ENCODE measurements around the gene MT1E.

The MT1E gene

DNA sequence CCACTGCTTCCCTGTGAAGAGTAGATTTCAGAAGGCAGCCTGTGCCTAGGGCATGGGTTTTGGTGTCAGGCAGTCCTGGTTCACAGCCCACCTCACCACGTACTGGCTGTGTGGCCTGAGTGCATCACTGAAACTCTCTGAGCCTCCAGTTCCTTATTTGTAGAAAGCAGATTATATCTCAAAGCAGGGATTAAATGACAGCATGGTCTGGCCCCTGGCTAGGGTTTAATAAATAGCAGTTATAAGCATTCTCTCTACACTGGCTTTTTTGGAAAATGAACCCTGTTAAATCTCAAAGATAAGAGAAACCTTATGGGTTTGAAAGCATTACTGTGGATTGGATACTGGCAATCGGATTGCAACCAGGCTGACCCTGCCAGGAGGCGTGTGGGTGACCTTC lies 4.0 kb downstream of the MT1E start:
- H3K9me3 ChIP-seq (ENCODE audit: severe bottlenecking): no peaks in the 10 kb centered on the region
- no peak overlapping the region for H3K4me3 ChIP-seq (ENCODE audit: severe bottlenecking)
- H3K27ac ChIP-seq (ENCODE audit: poor library complexity, severe bottlenecking): no peak overlapping the region
- peaks cover 11% of the 10 kb centered on the region for H3K36me3 ChIP-seq (ENCODE audit: low read depth)
- H3K4me1 ChIP-seq (ENCODE audit: insufficient read depth, poor library complexity, severe bottlenecking): peaks cover 5% of the 10 kb centered on the region
- DNase-seq (ENCODE audit: low spot score) (no peak), ATAC-seq (ENCODE audit: low read depth) (no peak)
- no peak for TF ChIP-seq CTCF (IDR thresholded peaks at IDR 0.05; ENCODE audit: poor library complexity, severe bottlenecking)
- H3K27me3 ChIP-seq (ENCODE audit: insufficient read depth, poor library complexity, severe bottlenecking): no peaks in the 10 kb centered on the region

GRCh38 chr16:56630134-56630533 lies 4.6 kb downstream of the MT1E start:
- Histone ChIP-seq H3K27me3 (ENCODE audit: insufficient read depth, poor library complexity, severe bottlenecking) (no peaks in the 10 kb centered on the region), H3K27ac (ENCODE audit: poor library complexity, severe bottlenecking) (no peak overlapping the region), H3K9me3 (ENCODE audit: severe bottlenecking) (no peaks in the 10 kb centered on the region), H3K4me1 (ENCODE audit: insufficient read depth, poor library complexity, severe bottlenecking) (peaks cover 5% of the 10 kb centered on the region), H3K36me3 (ENCODE audit: low read depth) (peaks cover 11% of the 10 kb centered on the region), H3K4me3 (ENCODE audit: severe bottlenecking) (no peak overlapping the region)
- ATAC-seq (ENCODE audit: low read depth) (no peak), DNase-seq (ENCODE audit: low spot score) (no peak)
- no peak for TF ChIP-seq CTCF (IDR thresholded peaks at IDR 0.05; ENCODE audit: poor library complexity, severe bottlenecking)

DNA sequence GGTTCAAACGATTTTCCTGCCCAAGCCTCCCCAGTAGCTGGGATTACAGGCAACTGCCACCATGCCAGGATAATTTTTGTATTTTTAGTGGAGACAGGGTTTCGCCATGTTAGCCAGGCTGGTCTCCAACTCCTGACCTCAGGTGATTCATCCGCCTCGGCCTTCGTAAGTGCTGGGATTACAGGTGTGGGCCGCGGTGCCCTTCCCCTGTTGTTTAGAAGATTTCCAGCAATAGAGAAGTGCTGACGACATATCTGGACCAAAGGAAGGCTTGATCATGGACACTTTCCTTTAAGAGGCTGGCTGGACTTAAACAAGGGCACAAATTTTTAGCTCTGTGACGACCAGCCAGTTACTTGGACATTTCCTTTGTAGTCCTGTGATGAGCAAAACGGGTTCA lies 5.6 kb downstream of the MT1E start:
- Histone ChIP-seq H3K27ac (ENCODE audit: poor library complexity, severe bottlenecking) (no peak overlapping the region), H3K27me3 (ENCODE audit: insufficient read depth, poor library complexity, severe bottlenecking) (no peaks in the 10 kb centered on the region), H3K4me3 (ENCODE audit: severe bottlenecking) (no peak overlapping the region), H3K36me3 (ENCODE audit: low read depth) (peaks cover 7% of the 10 kb centered on the region), H3K4me1 (ENCODE audit: insufficient read depth, poor library complexity, severe bottlenecking) (peaks cover 5% of the 10 kb centered on the region), H3K9me3 (ENCODE audit: severe bottlenecking) (no peaks in the 10 kb centered on the region)
- ATAC-seq (ENCODE audit: low read depth): no peak
- DNase-seq (ENCODE audit: low spot score): no peak
- no peak for TF ChIP-seq CTCF (IDR thresholded peaks at IDR 0.05; ENCODE audit: poor library complexity, severe bottlenecking)

DNA sequence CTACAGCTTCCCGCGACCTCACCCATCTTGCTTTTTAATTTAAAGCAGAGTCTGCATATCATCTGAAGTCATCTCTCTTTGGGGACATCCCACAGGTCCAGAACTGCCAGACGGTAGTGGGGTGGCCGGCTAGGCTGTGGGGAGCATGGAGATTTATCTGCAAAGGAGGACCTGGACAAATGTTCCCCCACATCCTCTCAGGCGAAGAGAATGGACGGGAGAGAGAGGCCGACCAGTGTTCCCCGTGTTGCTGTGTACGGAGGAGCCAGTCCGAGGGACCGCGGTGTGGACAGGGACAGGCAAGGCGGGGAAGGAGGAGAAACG lies 6.2 kb downstream of the MT1E start:
- ATAC-seq (ENCODE audit: low read depth): no peak
- DNase-seq (ENCODE audit: low spot score): no peak
- Histone ChIP-seq H3K9me3 (ENCODE audit: severe bottlenecking) (no peaks in the 10 kb centered on the region), H3K27me3 (ENCODE audit: insufficient read depth, poor library complexity, severe bottlenecking) (no peaks in the 10 kb centered on the region), H3K4me1 (ENCODE audit: insufficient read depth, poor library complexity, severe bottlenecking) (peaks cover 4% of the 10 kb centered on the region), H3K4me3 (ENCODE audit: severe bottlenecking) (no peak overlapping the region), H3K27ac (ENCODE audit: poor library complexity, severe bottlenecking) (no peak overlapping the region), H3K36me3 (ENCODE audit: low read depth) (peaks cover 3% of the 10 kb centered on the region)
- TF ChIP-seq CTCF (IDR thresholded peaks at IDR 0.05; ENCODE audit: poor library complexity, severe bottlenecking): no peak

- Histone ChIP-seq H3K9me3 (ENCODE audit: severe bottlenecking) (no peaks in the 10 kb centered on the region), H3K27ac (ENCODE audit: poor library complexity, severe bottlenecking) (no peak within 1 kb of the TSS), H3K36me3 (ENCODE audit: low read depth) (no peaks in the 10 kb centered on the region), H3K4me1 (ENCODE audit: insufficient read depth, poor library complexity, severe bottlenecking) (no peaks in the 10 kb centered on the region), H3K4me3 (ENCODE audit: severe bottlenecking) (no peak within 1 kb of the TSS), H3K27me3 (ENCODE audit: insufficient read depth, poor library complexity, severe bottlenecking) (no peaks in the 10 kb centered on the region)
- DNase-seq (ENCODE audit: low spot score) (no peak), ATAC-seq (ENCODE audit: low read depth) (no peak)
- TF ChIP-seq CTCF (IDR thresholded peaks at IDR 0.05; ENCODE audit: poor library complexity, severe bottlenecking): no peak
These were observed 6.7 kb downstream of the MT1E start, which contains the start of gene MT1M for GRCh38 chr16:56632156-56632847. TSS of gene MT1M (plus strand) at chr16:56632659. CDS start at chr16:56632732, 73 bp downstream.

Measured in RWPE2 (cell line).